Lower leg skin (tissue), 4 donors: Measurements from ENCODE around the gene SLC6A3. TPM values are rescaled to one million over a fixed set of nuclear protein-coding genes. Genes with fewer than 3 reads are reported as not detected.

Source experiments
- DNase-seq, 2 donors: peaks; one replicate each; pipeline ENCODE4 v3.0.0-alpha.2; 2019; ENCODE audit warnings: low spot score in 2 of 2
- H3K4me3 ChIP-seq: fragments of 200-600 bp; sonication (generic); 2 replicates; pipeline ENCODE4 v1.5.1; 2017; ENCODE audit warnings: mild to moderate bottlenecking, low read depth; ENCODE audit not compliant: poor library complexity, severe bottlenecking
- CTCF ChIP-seq, 3 donors: fragments of 450-650 bp; IDR thresholded peaks; one replicate each; pipeline ENCODE4 v1.5.1; 2016; ENCODE audit warnings: antibody characterized with exemption in 3 of 3, mild to moderate bottlenecking in 3 of 3, moderate library complexity in 2 of 3
- POLR2A ChIP-seq, 2 donors: fragments of 450-650 bp; IDR thresholded peaks; one replicate each; pipeline ENCODE4 v1.6.1; 2016 to 2017; ENCODE audit warnings: antibody characterized with exemption in 2 of 2, mild to moderate bottlenecking in 1 of 2, moderate library complexity in 1 of 2
- WGBS, 2 donors: methylation state at CpG; one replicate each; pipeline ENCODE4 v1.1.5; 2018; 5-methylcytosine and 5-hydroxymethylcytosine counted together
- intact Hi-C: fragments of 100-400 bp; cut with DNase I; formaldehyde crosslinking; loops from one replicate; pipeline ENCODE4 v1.15.0; 2023; ENCODE audit warnings: low total_unique reads
- total RNA-seq, 4 donors: library from RNA; depleted of rRNA; stranded (reverse); fragments of >200 nt; gene quantifications; one replicate each; pipeline ENCODE4 v1.1.0, GENCODE V29; 2016

The SLC6A3 gene
- total RNA-seq, 4 donors from 2014 or later, result not detected

DNA sequence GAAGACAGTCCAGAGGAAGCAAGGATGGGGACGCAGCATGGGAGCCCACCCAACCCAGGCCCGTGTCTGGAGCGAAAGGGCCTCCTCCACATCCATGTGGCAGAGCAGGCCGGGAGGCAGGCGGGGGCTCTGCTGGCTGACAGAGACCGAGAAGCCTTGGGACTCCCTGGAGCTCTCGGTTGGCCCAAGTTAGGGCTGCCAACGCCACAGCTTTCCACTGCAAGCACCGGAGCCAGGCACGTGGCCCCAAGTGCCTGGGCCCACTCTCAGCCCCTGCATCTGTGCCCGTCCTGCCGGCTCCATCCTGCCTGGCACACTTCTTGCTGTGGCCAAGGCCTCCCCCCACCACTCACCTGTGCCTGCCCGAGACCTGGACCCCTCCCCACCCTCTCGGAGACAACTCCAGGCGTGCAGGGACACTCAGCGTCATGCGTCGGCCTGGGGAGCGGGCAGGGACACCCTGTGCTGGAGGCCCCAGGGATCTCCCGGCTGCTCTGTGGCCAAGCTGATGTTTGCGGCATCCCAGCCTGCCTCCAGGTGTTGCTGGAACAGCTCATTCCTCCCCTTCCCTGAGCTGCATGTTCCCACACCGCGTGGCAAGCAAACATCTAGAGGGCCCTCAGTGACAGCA is 31.5 kb downstream of the SLC6A3 start:
- 51 to 63% methylated on average over 16 to 19 of the region's 23 CpGs for WGBS, 2 donors
- TF ChIP-seq CTCF (IDR thresholded peaks at IDR 0.05) (no peak), POLR2A (IDR thresholded peaks at IDR 0.05) (no peak)
- no peak overlapping the region for H3K4me3 ChIP-seq
- intact Hi-C loops, result no loop called here
- DNase-seq, result no peak

DNA sequence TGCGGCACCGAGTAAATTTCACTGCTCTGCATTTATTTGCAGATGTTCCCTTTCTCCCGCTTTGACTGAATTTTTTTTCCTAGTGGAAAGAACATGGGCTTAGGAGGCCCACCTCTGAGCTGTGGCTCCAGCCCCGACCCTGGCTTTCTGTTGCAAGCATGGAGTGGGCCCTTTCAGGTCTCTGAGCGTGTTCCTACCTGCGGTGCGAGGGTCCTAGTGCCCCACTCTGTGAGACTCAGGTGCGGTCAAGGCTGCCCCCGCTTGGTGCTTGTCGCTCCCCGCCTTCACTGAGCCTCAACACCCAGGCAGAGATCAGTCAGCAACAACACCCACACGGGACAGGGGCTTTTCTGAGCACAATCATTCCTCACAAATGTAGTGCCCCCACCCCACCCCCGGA is 32.0 kb downstream of the SLC6A3 start:
- intact Hi-C loops, result no loop called here
- 53 to 61% methylated on average over 13 of the region's 13 CpGs for WGBS, 2 donors
- H3K4me3 ChIP-seq, result no peak overlapping the region
- DNase-seq, result no peak
- TF ChIP-seq POLR2A (IDR thresholded peaks at IDR 0.05) (no peak), CTCF (IDR thresholded peaks at IDR 0.05) (no peak)

DNA sequence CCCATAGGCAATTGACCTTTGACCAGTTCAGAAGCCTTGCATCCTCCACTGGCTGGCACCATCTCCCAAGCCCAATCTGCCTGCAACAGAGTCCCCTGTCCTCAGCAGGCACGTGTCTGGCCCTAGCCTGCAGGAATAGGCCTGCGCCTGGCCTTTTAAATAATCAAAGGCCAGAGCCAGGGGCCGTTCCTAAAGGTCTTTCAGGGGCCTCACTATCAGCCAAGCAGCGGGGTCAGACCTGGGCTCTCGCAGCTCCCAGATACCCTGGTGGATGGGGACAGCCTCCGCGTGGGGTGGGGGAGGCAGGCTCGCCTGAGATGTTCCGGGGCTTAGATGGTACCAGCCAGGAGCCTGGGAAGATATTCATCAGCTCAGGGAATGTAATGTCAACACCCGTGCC is 32.6 kb downstream of the SLC6A3 start:
- intact Hi-C loops, result no loop called here
- DNase-seq, result no peak
- TF ChIP-seq POLR2A (IDR thresholded peaks at IDR 0.05) (no peak), CTCF (IDR thresholded peaks at IDR 0.05) (no peak)
- WGBS, 2 donors, result 43 to 46% methylated on average over 10 of the region's 10 CpGs
- no peak overlapping the region for H3K4me3 ChIP-seq

GRCh38 chr5:1412163-1412562 is 33.1 kb downstream of the SLC6A3 start:
- WGBS, 2 donors, result 45 to 59% methylated on average over 16 of the region's 16 CpGs
- no peak for DNase-seq
- TF ChIP-seq CTCF (IDR thresholded peaks at IDR 0.05), result no peak
- TF ChIP-seq POLR2A (IDR thresholded peaks at IDR 0.05), result no peak
- no peak overlapping the region for H3K4me3 ChIP-seq
- intact Hi-C loops, result no loop called here

GRCh38 chr5:1411099-1411498 is 34.1 kb downstream of the SLC6A3 start:
- H3K4me3 ChIP-seq, result no peak overlapping the region
- TF ChIP-seq POLR2A (IDR thresholded peaks at IDR 0.05) (no peak), CTCF (IDR thresholded peaks at IDR 0.05) (no peak)
- intact Hi-C loops, result no loop called here
- DNase-seq, result no peak
- 80 to 85% methylated on average over 19 to 22 of the region's 22 CpGs for WGBS, 2 donors
